ENCODE results near the gene FAM78A.

Gene FAM78A

DNA sequence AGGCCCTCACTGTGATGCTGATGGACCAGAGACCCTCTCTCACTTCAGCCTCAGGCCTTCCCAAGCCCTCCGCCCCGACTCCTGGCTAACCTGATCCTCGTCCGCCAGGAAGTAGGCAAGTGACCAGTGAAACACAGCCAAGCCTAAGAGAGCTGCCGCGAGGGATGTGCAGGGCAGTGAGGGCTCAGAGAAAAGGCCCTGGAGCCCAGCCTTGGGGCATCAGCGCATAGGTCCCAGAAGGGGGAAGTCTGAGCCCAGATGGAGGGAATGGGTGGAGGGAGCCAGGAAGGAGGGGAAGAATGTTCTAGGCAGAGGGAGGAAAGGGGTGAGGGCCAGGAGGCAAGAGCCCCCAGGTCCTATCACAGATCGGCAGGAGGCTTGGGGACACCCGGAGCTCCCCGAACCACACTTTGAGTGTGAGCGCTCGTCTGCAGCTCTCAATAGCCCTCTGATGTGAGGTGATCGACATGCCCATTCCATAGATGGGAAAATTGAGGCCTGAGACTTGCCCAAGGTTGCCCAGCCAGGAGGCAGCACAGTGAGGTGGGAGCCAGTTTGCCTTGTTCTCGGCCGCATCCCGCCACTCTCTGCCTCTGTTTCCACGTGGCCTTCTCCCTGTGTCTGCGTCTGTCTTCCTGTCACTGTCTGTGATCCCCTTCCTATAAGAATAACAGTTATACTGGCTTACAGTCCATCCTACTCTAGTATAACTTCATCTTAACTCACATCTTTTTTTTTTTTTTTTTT lies 33.4 kb upstream of the FAM78A start:
- H3K27me3 ChIP-seq (ENCODE audit: control insufficient read depth, insufficient read depth, low read length), result no peaks in the 10 kb centered on the region
- H3K36me3 ChIP-seq (ENCODE audit: control insufficient read depth, low read depth, low read length), result no peaks in the 10 kb centered on the region
- H3K27ac ChIP-seq (ENCODE audit: low read length), result no peak overlapping the region
- no peaks in the 10 kb centered on the region for H3K9me3 ChIP-seq (ENCODE audit: control insufficient read depth, low read depth, low read length)
- H3K4me1 ChIP-seq (ENCODE audit: control insufficient read depth, low read depth, low read length), result no peaks in the 10 kb centered on the region
- no peak overlapping the region for H3K9ac ChIP-seq (ENCODE audit: low read length)
- H3K4me3 ChIP-seq (ENCODE audit: low read length), result no peak overlapping the region

DNA sequence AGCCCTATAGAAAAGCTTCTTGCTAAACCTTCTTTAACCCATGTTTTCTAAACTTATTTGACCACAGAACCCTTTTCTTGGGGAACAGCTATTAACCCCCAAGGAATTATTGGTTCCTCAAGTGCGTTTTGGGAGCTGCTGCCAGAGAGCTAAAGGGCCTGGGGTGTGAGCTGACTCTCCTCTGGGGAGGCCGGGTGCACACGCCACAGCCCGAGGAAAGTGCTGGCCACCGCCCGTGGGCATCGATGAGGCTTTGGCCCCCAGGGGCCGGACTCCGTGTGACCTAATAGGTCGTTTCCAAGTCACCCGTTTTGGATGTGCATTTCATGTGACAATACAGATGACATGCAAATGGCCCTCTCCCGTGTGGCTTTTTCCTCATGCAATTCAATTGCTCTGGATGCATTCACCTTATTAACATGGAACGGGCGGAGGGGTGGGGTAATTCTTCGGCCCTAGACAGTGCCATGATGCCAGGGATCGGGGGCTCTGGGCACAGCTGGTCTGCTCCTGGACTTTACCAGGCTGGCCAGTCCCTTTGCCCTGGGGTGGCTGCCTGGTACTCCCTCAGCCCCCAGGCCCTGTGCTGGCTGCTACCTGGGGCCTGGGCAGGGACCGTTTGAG lies 32.7 kb upstream of the FAM78A start:
- Histone ChIP-seq H3K4me3 (ENCODE audit: low read length) (no peak overlapping the region), H3K27ac (ENCODE audit: low read length) (no peak overlapping the region), H3K4me1 (ENCODE audit: control insufficient read depth, low read depth, low read length) (no peaks in the 10 kb centered on the region), H3K9ac (ENCODE audit: low read length) (no peak overlapping the region), H3K9me3 (ENCODE audit: control insufficient read depth, low read depth, low read length) (no peaks in the 10 kb centered on the region), H3K36me3 (ENCODE audit: control insufficient read depth, low read depth, low read length) (no peaks in the 10 kb centered on the region), H3K27me3 (ENCODE audit: control insufficient read depth, insufficient read depth, low read length) (no peaks in the 10 kb centered on the region)

DNA sequence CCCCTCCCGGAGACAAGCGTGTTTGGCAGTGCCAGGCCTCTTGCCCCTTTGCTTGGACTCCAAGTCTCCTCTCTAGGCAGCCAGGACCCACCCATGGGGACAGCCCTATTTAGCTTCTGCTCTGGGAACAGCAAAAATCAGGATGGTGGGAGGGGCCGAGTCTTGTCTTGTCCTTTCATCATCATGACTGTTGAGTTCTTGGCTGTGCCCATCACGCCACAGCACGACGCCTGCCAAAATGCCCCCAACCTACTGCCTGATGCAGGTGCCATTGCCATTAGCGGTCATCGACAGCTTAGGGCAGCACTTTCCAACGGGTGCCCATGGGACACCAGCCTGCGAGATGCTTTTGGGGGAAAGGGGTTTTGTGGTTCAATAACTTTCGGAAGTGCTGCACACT lies 32.1 kb upstream of the FAM78A start:
- no peaks in the 10 kb centered on the region for H3K27me3 ChIP-seq (ENCODE audit: control insufficient read depth, insufficient read depth, low read length)
- H3K27ac ChIP-seq (ENCODE audit: low read length), result no peak overlapping the region
- no peaks in the 10 kb centered on the region for H3K4me1 ChIP-seq (ENCODE audit: control insufficient read depth, low read depth, low read length)
- H3K36me3 ChIP-seq (ENCODE audit: control insufficient read depth, low read depth, low read length), result no peaks in the 10 kb centered on the region
- no peak overlapping the region for H3K9ac ChIP-seq (ENCODE audit: low read length)
- H3K4me3 ChIP-seq (ENCODE audit: low read length), result no peak overlapping the region
- H3K9me3 ChIP-seq (ENCODE audit: control insufficient read depth, low read depth, low read length), result no peaks in the 10 kb centered on the region

DNA sequence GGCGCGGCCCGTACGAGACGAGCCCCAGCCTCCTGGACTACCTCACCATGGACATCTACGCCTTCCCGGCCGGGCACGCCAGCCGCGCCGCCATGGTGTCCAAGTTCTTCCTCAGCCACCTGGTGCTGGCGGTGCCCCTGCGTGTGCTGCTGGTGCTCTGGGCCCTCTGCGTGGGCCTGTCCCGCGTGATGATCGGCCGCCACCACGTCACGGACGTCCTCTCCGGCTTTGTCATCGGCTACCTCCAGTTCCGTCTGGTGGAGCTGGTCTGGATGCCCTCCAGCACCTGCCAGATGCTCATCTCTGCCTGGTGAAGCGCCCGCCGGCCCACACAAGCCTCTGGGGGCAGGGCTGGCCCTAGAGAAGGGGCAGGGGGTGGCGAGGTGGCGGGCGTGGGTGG lies 31.7 kb upstream of the FAM78A start:
- Histone ChIP-seq H3K9me3 (ENCODE audit: control insufficient read depth, low read depth, low read length) (no peaks in the 10 kb centered on the region), H3K4me1 (ENCODE audit: control insufficient read depth, low read depth, low read length) (no peaks in the 10 kb centered on the region), H3K4me3 (ENCODE audit: low read length) (no peak overlapping the region), H3K9ac (ENCODE audit: low read length) (no peak overlapping the region), H3K27ac (ENCODE audit: low read length) (no peak overlapping the region), H3K36me3 (ENCODE audit: control insufficient read depth, low read depth, low read length) (no peaks in the 10 kb centered on the region), H3K27me3 (ENCODE audit: control insufficient read depth, insufficient read depth, low read length) (no peaks in the 10 kb centered on the region)

DNA sequence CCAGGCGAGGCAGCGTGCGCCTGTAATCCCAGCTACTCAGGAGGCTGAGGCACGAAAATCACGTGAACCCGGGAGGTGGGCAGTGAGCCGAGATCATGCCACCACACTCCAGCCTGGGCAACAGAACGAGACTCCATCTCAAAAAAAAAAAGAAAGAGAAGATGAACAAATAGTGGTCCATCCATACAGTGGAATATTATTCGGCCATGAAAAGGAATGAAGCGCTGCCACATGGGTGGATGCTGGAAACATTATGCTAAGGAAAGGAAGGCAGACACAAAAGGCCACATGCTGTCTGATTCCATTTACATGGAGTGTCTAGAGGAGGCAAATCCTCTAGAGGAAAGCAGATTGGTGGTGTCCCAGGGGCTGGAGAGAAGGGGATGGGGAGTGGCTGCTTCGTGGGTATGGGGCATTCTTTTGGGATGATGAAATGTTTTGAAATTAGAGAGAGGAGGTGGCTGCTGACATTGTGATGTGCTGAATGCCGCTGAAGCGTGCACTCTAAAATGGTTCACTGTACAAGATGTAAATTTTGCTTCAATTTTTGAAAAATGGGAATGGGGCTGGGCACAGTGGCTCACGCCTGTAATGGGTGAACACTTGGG lies 30.2 kb upstream of the FAM78A start:
- no peaks in the 10 kb centered on the region for H3K4me1 ChIP-seq (ENCODE audit: control insufficient read depth, low read depth, low read length)
- no peak overlapping the region for H3K9ac ChIP-seq (ENCODE audit: low read length)
- H3K36me3 ChIP-seq (ENCODE audit: control insufficient read depth, low read depth, low read length), result no peaks in the 10 kb centered on the region
- no peak overlapping the region for H3K4me3 ChIP-seq (ENCODE audit: low read length)
- no peak overlapping the region for H3K27ac ChIP-seq (ENCODE audit: low read length)
- H3K9me3 ChIP-seq (ENCODE audit: control insufficient read depth, low read depth, low read length), result no peaks in the 10 kb centered on the region
- H3K27me3 ChIP-seq (ENCODE audit: control insufficient read depth, insufficient read depth, low read length), result no peaks in the 10 kb centered on the region

DNA sequence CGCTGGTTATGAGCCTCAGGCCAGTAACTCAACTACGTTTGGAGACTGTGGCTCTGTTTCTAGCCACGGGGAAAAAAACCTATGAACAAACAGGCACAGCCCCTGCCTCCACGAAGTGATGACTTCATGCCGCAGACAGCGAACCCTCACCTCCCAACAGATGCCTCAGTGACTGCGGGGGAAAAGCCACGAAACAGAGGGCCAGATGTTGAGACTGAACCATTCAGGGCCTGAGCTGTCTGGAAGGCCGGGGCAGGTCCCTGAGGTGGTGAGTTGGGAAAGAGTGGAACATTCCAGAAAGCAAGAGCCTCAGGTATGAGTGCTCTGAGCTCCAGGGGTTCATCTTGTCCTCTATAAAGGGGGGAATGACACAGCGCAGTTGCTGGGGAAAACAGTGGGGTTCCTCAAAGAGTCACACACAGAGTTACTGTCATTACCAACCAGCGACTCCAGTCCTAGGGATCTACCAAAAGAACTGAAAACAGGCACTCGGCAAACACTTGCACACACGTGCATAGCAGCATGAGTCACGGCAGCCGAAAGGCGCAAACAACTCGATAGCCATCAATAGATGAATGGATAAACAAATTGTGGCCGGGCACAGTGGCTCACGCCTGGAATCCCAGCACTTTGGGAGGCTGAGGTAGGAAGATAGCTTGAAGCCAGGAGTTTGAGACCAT lies 28.5 kb upstream of the FAM78A start:
- H3K27ac ChIP-seq (ENCODE audit: low read length), result no peak overlapping the region
- no peaks in the 10 kb centered on the region for H3K36me3 ChIP-seq (ENCODE audit: control insufficient read depth, low read depth, low read length)
- no peak overlapping the region for H3K9ac ChIP-seq (ENCODE audit: low read length)
- no peaks in the 10 kb centered on the region for H3K4me1 ChIP-seq (ENCODE audit: control insufficient read depth, low read depth, low read length)
- no peaks in the 10 kb centered on the region for H3K9me3 ChIP-seq (ENCODE audit: control insufficient read depth, low read depth, low read length)
- H3K4me3 ChIP-seq (ENCODE audit: low read length), result no peak overlapping the region
- no peaks in the 10 kb centered on the region for H3K27me3 ChIP-seq (ENCODE audit: control insufficient read depth, insufficient read depth, low read length)

DNA sequence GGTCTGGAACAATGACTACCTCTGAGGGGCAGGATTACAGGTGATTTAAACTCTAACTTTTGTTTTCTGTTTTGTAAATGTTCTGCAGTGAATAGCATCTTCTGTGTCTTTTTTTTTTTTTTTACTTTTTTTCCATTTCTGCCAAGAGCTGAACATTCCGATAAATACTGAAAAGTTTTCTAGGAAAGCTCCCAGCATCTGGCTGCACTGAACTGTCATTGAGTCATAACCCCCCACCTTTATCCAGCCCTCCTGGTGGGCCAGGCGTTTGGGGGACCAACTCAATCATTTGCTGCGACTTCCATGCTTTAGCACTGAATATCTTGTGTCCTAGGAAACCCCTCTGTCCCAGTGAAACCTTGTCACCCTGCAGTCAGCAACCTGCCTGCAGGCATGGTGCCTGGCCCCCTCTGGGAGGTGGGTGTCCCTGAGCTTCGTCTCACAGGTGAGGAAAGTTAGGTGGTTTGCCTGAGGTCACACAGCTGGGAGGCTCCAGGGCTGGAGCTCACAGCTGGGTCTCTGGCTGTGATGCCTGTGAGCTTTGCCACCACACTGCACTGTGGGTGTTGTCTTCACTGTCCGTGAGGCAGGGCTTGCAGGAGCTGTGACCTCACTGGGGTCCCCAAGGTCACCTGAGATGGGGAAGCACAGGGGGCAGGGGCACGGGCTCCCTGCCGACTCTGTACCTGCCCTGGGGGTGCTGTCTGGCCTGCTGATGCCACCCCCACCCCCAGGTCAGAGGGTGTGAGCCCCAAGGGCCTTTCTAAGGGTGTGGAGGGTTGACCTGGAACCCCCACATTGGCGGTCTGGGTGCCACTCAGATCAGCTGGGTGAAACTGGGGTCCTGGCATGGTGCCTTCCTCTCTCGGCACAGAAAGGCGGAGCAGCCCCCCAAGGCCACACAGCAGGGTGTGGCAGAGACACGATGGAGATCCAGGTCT lies 27.3 kb upstream of the FAM78A start:
- Histone ChIP-seq H3K9ac (ENCODE audit: low read length) (no peak overlapping the region), H3K36me3 (ENCODE audit: control insufficient read depth, low read depth, low read length) (no peaks in the 10 kb centered on the region), H3K4me1 (ENCODE audit: control insufficient read depth, low read depth, low read length) (no peaks in the 10 kb centered on the region), H3K27me3 (ENCODE audit: control insufficient read depth, insufficient read depth, low read length) (no peaks in the 10 kb centered on the region), H3K9me3 (ENCODE audit: control insufficient read depth, low read depth, low read length) (no peaks in the 10 kb centered on the region), H3K27ac (ENCODE audit: low read length) (no peak overlapping the region), H3K4me3 (ENCODE audit: low read length) (no peak overlapping the region)

DNA sequence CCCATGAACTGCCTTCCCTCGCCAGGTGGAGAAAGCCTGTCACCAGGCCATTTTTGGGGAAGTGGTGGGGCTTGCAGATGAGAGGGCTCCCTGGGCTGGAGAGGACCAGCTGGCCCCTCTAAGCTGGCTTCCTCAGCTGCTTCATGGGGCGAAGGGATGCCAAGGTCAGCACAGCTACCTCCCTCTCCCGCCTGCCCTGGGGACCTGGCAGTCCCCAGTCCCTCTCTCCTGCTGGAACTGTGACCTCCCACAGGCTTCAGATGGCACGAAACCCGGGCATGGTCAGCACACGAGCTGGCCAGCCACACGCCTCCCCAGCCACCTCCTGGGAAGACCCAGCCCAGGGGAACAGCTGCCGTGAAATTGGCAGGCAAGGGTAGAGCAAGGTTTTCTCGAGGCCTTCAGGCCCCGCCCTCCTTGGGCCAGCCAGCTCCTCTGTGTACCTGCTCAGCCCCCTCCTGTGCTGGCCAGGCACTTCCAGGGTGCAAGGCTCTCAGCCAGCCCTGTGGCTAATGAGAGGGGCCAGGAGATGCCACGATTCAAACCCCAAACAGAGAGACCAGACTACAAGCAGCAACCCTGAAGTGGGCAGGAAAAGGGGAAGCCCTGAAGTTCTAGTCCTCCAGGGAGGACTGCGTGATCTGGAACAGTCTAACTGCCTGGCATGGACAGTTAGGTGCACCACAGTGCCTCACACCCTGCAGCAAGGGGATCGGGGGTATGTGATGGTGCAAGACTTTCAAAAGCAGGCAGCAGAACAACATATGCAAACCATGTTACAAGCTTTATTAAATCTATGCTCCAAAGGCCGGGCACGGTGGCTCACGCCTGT lies 26.1 kb upstream of the FAM78A start:
- Histone ChIP-seq H3K9ac (ENCODE audit: low read length) (no peak overlapping the region), H3K4me3 (ENCODE audit: low read length) (no peak overlapping the region), H3K4me1 (ENCODE audit: control insufficient read depth, low read depth, low read length) (no peaks in the 10 kb centered on the region), H3K27me3 (ENCODE audit: control insufficient read depth, insufficient read depth, low read length) (no peaks in the 10 kb centered on the region), H3K36me3 (ENCODE audit: control insufficient read depth, low read depth, low read length) (no peaks in the 10 kb centered on the region), H3K9me3 (ENCODE audit: control insufficient read depth, low read depth, low read length) (no peaks in the 10 kb centered on the region), H3K27ac (ENCODE audit: low read length) (no peak overlapping the region)

DNA sequence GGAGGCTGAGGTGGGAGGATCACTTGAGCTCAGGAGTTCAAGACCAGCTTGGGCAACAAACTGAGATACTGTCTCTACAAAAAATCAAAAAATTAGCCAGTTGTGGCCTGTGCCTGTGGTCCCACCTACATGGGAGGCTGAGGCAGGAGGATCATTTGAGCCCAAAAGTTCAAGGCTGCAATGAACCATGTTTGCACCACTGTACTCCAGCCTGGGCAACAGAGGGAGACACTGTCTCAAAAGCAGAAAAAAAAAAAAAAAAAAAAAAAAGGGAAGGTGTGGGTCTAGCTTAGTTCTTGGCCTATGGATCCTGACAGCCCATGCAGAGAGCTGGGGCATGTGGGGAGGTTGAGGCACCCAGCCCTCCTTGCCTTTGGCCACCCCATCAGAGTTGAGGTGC lies 24.1 kb upstream of the FAM78A start:
- Histone ChIP-seq H3K9ac (ENCODE audit: low read length) (no peak overlapping the region), H3K4me1 (ENCODE audit: control insufficient read depth, low read depth, low read length) (no peaks in the 10 kb centered on the region), H3K27ac (ENCODE audit: low read length) (no peak overlapping the region), H3K27me3 (ENCODE audit: control insufficient read depth, insufficient read depth, low read length) (no peaks in the 10 kb centered on the region), H3K9me3 (ENCODE audit: control insufficient read depth, low read depth, low read length) (no peaks in the 10 kb centered on the region), H3K4me3 (ENCODE audit: low read length) (no peak overlapping the region), H3K36me3 (ENCODE audit: control insufficient read depth, low read depth, low read length) (no peaks in the 10 kb centered on the region)

DNA sequence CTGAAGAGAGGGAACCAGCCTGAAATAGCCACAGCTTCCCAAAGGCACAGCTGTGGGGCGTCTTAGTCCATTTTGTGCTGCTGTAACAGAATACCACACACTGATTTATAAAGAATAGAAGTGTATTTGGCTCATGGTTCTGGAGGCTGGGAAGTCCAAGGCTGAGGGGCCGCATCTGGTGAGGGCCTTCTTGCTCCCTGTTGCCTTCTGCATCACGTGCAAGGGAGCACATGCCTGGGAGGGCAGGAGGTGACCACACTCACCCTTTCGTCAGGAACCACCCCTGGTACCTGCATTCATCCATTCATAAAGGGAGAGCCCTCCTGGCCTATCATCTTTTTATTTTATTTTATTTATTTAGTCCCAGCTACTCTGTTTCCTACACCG lies 23.6 kb upstream of the FAM78A start:
- Histone ChIP-seq H3K27ac (ENCODE audit: low read length) (no peak overlapping the region), H3K9me3 (ENCODE audit: control insufficient read depth, low read depth, low read length) (no peaks in the 10 kb centered on the region), H3K4me3 (ENCODE audit: low read length) (no peak overlapping the region), H3K4me1 (ENCODE audit: control insufficient read depth, low read depth, low read length) (no peaks in the 10 kb centered on the region), H3K36me3 (ENCODE audit: control insufficient read depth, low read depth, low read length) (no peaks in the 10 kb centered on the region), H3K27me3 (ENCODE audit: control insufficient read depth, insufficient read depth, low read length) (no peaks in the 10 kb centered on the region), H3K9ac (ENCODE audit: low read length) (no peak overlapping the region)
